GM21529 (cell line): ENCODE measurements around the gene LRRC15.

Experiments used
- ATAC-seq: cut with Tn5 transposase; IDR thresholded peaks from one replicate; pipeline ENCODE4 v1.9.1; 2021; ENCODE audit not compliant: unreplicated experiment

The LRRC15 gene

DNA sequence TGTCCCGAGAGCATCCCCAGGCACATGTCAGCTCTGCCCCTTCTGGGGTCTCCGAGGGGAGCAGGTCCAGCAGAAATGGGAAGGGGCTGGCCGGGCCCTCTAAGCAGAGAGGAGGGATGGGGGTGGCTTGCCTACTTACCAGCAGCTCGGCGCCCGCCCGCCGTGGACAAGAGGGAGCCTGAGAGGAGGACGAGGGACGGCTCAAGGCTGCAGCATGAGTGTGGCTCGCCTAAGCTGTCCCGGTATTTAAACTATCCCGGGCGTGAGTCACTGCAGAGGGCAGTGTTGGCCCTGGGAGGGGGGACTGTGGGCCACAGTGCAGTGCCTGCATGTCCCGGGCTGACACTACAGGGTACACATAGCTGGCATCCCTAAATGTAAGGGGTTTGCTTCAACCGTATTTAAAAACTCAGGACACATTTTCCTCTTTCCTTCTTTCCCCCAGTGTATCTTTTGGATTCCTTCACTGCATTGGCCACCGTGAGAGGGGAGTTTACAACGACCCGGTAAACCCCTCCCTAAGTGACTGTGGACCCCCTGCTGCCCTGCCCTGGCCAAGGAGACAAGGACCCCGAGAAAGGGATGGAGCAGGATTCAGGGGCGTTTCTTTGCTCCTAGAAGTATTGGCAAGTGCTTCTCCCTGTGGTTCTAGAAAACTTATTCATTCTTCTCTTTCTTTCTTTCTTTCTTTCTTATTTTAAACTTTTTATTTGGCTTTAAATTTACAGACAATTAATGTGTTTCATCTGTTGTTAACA lies at the start of gene LRRC15:
Gene LRRC15, minus strand, starts transcription at position 222 of the 758 bp plus-strand sequence. CDS start 8,700 bp downstream, outside the sequence.
- no peak for ATAC-seq

DNA sequence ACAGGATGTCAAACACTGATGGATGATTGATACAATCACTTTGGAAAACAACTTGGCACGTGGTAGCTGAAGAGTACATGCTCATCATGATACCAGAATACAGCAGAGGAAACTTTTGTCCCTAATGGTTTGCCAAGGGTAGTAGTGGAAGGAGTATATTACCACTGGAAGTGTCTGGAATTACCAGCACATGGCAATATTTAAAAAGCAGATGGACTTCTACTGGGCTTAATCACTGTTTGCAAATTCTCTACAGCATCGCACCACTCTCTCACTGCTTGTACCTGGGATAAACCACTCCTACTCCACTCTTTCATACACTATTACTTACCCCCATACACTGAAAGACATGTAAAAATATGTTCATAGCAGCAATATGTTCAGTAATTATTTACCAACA lies 49.1 kb upstream of the LRRC15 start:
- no peak for ATAC-seq

DNA sequence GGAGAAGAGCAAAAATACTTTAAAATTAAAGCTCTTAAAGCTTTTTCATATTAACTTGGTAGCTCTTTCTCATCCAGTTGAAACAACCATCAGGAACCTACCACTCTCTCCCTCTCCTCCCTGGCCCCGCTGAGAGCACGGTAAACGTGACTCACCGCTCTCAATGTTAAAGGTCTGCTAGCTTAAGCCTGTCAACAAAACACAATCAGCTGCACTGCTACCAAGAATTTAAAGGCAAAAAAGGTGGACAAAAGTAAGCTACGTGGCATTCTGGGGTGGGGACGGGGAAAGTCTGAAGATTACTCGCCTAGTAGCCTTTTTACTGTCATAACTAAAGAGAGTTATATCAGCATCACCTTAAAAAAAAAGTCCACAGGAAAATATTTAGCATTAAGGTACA lies 37.9 kb upstream of the LRRC15 start:
- no peak for ATAC-seq

DNA sequence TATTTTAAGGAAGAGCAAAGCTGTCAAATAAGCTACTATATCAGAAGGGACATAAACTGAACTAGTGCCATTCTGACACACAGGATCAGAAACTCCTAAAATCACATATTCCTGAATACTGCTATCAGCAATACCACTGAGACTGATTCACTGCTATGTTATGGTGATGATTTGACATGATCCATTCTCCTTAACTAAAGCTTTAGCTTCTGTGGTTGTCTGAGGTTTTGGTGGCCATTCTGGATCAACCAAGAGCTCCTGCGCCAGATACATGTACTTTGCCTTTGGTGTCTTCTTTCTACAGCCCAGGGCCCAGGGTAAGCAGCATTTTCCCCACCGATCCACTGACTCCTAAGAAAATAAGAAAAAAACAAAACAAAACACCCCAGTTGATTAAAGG lies 36.2 kb upstream of the LRRC15 start:
- ATAC-seq, result no peak

DNA sequence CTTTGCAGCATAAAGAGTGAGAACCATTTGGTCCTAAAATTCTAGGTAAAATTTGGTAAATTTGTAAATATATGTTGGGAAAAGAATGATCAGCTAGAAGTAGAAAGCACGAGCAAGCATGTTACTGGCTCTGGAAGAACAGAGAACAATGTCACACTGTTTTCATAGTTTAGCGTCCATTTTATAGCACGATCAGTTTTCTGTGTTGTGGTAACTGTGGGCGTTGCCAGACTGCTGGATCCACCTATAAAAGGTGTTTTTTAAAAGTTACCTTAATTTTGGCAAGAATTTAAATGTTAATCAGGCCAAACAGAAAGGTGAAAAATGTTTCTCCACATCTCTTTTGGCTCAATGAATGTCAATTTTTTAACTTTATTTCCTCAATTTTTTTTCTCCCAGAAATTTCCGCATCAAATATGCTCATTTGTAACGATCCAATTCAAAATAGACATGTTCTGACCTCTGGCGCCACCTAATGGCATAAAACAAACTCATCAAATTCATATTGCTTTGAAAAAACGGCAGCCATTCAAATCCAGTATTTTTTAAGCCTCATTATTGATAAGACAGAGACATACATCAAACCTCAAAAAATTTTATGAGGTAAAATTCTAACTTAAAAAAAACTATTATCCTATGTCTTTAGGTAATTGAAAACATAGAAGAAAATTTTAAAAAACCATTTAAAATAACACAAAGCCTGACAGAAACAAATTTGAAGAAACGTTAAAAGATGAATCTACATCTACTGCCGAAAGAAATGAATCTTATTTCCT lies 35.0 kb upstream of the LRRC15 start:
- ATAC-seq, result no peak

DNA sequence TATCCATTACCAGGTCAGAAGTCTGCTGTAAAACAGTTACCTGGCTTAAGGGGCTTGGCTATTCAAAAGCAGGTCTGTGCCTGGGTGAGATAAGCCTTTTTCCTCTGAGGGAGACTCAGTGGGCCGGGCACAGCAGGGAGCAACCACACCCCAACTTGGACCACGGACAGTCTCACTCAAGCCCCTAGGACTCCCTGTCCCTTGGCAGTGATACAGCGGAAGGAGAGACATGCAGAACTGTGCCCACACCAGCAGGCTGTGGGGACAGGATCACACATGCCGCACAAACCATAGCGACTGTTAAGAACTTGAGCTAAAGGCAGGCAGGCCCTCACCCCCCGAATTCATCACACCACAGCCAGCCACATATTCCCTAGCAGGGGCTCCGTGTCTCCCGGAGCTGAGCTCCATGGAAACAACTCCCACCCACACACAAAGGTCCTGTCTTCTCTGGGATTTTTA lies 32.4 kb upstream of the LRRC15 start:
- no peak for ATAC-seq

DNA sequence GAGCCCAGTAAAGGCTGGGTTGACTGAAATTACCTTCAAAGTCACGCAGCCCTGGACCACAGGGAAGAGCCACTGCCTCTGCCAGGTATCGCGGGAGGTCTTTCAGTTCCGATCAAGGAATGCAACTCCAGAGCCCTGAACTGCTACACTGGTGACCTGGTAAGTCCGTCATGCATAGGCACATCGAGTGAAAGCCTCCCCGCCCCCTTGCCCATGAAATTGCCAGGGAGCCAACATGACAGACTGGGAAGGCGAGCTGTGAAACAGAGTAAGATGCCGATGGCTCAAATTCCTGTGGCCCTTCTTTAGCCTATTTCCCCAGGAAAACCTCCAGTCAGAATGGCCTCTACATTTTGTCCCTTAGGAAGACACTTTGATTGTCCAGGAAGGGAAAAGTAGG lies 31.8 kb upstream of the LRRC15 start:
- ATAC-seq, result no peak

DNA sequence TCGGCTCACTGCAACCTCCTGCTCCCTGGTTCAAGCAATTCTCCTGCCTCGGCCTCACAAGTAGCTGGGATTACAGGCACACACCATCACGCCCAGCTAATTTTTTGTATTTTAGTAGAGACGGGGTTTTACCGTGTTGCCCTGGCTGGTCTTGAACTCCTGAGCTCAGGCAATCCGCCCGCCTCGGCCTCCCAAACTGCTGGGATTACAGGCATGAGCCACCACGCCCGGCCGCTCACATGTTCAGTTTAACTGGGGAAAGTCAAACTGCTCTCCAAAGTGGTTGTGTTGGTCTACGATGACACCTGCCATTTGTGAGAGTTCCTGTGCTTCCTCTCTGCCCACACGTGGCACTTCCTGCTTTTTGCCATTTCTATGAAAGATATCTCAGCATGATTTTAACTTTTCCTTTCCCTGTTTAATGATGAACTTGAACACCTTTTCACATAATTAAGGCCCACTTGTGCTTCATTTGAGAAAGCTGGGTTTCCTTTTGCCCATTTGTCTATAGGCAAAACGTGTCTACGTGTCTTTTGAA lies 30.4 kb upstream of the LRRC15 start:
- ATAC-seq, result no peak

DNA sequence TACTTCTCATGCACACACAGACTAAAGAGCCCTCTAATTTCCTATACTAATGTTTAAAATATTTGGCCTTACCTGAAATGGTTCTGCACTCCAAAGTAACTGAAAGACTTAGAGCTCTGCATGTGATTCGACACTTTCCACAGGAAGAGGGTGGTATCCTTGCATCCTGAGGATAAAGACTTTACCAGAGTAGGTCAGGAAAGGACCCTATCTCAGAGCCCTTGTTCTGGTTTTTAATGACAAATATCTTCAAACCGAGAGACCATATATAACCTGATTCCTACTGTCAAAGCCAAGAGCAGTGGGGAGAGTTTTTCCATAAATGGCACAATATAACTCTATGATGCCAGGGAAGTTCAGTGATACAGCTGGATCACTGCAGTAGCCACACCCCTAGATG lies 29.6 kb upstream of the LRRC15 start, which contains the start of gene GP5:
Gene GP5, minus strand, starts transcription at position 101 of the 400 bp plus-strand sequence. CDS start 984 bp downstream, outside the sequence.
- ATAC-seq, result no peak

DNA sequence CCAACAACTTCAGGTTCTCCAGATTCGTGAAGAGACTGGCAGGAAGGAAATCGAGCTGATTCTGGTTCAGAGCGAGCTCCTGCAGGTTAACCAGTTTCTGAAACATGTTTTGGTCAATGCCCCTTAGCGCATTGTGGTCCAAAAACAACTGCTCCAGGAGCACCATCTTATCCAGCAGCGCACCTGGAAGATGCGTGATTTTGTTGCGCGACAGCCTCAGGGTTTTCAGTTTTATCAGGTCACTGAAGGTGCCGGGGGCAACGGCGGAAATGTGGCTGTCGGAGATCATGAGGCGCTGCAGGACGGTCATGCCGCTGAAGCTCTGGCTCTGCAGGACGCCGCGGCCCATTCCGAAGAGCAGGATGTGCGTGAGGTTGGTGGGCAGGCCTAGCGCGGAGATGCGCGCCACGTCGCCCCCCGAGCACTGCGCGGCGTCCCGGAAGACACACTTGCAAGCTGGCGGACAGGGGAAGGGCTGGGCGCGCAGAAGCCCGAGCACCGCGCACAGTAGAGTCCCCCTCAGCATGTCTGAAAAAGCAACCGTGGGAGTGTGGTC lies 28.3 kb upstream of the LRRC15 start:
- ATAC-seq, result no peak

DNA sequence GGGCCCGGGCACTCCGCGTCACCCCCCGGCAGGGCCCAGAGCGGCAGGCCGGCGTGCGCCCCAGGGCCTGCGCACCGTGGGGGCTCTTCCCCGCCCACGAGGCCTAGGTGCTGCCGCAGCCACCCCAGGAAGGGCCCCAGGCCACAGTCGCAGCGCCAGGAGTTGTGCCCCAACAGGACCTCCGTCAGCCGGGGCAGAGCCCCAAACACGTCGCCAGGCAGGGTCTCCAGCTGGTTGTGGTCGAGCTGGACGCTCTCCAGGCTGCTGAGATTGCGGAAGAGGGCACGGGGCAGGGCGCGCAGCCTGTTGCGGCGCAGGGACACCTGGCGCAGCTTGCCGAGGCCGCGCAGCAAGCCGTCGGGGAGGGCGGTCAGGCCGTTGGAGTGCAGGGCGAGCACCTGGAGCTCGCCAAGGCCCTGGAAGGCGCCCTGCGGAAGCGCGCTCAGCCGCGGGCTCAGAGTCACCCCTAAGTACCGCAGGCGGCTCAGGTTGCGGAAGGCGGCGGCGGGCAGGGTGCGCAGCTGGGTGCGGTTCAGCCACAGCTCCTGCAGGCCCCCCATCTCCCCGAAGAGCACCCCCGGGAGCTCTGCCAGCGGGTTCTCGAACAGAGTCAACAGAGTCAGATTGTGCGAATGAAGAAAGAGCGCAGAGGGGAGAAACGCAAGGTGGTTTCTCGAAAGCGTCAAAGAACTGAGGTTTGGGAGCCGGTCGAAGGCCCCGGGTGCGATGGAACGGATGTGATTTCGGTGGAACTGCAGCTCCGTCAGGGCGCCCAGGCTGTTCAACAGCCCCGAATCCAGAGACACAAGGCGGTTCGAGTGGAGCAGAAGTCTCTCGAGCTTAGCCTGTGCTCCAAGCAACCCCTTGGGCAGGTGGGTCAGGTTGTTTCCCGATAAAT lies 27.6 kb upstream of the LRRC15 start:
- no peak for ATAC-seq

DNA sequence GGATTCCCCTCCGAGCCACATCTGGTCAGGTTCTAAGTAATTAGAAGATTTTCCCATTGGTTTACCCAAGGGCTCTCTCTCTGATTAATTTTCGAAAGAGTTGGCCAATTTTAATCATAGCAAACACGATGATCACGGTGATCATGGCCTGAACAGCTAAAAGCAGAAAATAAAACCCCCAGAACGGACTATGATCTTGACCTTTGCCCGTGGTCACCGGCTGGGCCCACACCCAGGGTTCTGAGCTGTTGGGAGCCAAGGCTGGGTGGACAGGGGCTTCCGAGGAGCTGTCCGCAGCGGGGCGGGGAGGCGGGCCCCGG lies 27.0 kb upstream of the LRRC15 start:
- no peak for ATAC-seq

DNA sequence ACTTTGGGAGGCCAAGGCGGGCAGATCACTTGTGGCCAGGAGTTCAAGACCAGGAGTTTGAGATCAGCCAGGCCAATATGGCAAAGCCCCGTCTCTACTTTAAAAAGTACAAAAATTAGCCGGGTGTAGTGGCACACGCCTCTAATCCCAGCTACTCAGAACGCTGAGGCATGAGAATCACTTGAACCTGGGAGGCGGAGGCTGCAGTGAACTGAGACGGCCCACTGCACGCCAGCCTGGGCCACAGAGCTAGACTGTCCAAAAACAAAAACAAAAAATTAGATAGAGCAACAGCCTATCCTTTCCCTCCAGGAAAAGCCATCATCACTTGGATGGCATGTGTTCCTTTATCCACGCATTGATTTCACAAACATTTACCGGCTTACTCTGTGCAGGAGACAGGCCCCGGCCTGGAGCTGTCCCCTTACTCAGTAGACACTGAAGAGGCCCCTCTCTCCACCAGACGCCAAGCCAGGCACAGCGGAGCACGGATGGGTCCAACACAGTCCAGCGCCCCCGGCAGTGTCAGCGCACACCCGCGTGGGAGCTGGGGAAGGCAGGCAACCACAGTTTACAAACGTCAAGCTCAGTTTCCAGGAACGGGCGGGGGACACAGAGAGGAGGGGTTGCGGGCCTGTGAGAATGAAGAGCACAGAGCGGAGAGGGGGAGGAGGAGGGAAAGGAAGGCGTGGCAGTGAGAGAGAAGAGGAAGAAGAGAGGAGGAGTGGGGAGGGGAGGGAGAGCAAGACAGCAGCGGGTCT lies 26.4 kb upstream of the LRRC15 start:
- ATAC-seq, result no peak

DNA sequence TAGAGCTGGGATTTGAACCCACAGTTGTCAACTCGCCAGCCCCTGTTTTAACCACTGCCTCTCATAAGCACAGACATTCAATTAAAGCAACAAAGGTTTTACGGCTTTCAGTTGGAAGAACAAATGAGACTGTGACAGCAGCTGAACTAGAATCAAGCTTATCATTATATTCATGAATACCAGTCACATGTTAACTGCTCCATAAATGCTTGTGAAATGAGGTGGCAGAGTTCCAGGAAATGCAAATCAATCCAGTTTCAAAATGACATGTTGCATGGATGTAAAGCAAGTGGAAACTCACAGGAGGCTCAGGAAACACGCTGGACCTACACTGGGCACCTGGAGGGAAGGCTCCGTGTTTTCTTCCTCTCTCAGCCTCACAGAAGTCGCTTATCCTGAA lies 25.7 kb upstream of the LRRC15 start:
- ATAC-seq, result no peak

DNA sequence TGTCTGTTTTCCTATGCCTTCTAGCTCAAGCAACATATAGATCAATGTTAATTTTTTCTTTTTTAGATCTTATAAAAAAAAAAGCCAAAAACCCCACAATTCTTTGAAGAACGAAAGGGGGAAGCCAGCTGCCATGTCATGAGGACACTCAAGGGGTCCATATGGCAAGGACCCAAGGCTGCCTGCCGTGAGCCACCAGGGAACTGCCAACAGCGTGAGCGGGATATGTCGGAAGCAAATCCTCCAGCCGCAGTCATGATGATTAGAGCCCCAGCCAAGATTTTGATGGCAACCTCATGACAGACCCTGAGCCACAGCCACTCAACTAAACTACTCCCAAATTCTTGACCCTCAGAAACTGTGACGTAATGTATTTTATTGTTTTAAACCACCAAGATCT lies 23.0 kb upstream of the LRRC15 start:
- ATAC-seq, result no peak

DNA sequence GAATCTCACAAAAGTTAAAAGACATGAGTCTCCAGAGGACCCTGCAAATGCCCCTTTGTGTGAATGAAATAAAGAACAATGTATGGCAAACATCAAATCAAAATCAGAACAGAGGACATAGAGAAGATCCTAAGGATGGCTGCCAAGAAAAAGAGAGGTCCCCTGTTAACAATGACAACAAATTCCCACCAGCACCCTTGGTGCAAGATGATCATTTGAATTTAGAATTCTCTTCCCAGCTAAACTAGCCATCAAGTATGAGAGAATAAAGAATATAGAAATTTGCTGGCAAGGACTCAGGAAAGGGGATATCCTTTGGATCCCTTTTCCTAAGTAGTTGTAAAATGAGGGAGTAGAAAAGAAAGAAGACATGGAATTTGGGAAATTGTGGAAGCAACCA lies 21.3 kb upstream of the LRRC15 start:
- ATAC-seq, result no peak

DNA sequence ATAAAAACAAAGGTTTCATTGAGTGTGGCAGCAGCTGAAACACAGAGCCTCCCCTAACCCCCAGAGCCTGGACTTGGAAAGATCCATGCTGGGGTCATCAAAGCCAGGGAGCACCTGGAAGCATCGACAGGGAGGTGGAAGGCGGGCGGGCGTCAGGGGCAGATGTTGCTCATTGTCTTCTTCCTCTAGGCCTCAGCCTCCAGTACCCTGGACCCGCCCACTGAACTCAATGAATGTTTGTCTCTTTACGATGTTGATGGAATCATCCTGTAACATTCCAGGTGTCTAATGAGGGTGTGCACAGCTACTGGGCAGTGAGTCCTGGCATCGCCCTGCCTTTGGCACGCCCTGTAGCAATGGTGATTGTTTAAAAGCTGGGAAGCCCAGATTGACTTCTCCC lies 19.7 kb upstream of the LRRC15 start:
- ATAC-seq, result no peak

DNA sequence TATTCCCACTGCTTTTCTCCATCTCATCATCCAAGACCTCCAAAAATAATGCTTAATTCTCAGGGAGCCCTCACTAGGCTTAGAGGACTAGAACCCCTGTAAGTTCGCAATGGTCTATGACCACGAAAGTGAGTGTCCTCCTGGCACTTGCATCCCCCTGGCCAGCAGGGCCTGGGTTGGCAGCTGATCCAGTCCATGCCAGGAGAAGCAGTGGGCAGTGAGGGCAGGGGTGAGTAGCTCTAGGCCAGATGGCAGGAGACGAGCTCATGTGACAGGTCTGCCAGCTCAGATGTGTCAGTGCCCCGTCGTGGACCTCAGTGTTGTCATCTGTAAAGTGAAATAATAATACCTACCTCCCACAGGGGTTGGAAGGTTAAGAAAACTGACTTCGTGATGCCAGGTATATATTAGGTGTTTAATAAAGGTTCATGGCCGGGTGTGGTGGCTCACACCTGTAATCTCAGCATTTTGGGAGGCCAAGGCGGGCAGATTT lies 18.4 kb upstream of the LRRC15 start:
- ATAC-seq, result no peak

DNA sequence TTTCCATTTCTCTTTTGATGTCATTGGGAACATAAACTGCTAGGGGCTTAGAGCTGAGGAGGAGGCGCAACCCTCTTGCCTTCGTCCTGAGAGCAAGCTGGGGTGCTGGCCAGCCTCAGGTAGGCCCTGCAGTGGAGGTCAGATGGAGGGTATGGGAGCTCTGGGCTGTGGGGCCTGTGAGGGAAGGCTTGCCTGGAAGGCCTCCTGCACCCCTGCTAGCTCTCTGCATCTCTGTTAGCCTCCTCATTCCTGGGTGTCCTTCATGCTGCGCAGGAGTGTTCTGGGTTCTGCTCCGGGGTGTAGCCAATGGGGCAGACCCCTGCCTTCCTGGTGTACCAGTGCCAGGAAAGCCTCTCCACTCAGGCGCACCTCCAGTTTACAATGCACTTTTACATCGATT lies 17.7 kb upstream of the LRRC15 start:
- ATAC-seq, result no peak

DNA sequence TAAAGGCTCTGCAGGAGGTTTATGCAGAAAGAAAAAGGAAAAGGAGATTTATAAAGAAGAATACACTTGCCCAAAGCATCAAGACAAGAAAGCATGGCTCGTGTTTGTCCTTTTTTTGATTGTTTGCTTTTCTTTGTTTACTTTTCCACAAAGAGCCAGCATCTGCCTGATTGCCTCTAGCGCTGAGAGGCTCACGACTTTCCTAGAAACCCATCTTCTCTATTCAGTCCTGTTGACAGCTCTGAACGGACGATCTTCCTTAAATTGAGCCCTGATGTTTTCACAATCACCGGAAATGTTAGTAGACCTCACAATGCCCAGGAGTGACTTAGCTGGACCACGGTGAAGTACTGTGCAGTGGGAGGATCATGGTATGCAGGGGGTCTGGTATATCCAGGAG lies 17.1 kb upstream of the LRRC15 start:
- no peak for ATAC-seq
